GM18502 (cell line): ENCODE measurements around the gene ZNF485.

Experiments
- ATAC-seq: cut with Tn5 transposase; IDR thresholded peaks from one replicate; pipeline ENCODE4 v1.9.1; 2021; ENCODE audit warnings: mild to moderate bottlenecking; ENCODE audit not compliant: unreplicated experiment, poor library complexity

Gene ZNF485

GRCh38 chr10:43665054-43665453 is 58.8 kb downstream of the ZNF485 start:
- ATAC-seq: no peak

DNA sequence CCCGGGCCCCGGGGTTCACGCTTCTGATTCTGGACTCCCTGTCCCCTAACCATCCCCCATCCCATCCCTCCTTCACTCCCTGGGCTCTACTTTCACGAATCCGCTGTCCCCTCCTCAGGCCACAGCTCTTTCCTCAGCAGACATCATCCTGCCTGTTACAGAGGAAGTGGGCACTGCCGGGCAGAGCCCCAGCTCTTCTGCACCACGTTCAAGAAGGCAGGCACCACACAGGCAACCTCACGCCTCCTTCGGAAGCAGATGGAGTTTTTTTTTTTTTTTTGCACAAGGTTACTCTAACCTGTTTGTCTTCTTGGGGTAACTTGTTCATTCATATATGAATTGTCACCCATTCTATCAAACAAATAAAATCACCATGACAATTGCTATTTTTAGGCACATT is 60.3 kb downstream of the ZNF485 start:
- no peak for ATAC-seq

DNA sequence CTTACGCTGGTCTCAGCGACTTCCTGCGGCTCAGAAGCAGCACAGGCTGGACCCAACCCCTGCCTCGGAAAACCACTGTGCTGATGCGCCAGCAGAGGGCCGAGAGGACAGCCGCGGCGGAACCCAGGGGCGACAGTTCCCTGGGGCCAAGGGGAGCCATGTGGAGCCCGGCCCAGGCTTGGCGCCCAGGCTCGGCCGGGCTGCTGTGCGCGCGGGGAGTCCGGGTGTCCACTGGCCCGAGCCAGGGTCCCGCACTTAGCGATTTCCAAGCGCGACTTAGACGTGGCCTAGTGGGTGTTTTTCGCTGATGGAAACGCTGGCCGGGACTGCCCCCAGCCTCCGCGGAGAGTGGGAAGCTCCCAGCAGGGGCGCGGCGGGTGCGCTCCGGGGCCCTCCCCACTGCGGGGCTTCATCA is 61.1 kb downstream of the ZNF485 start:
- ATAC-seq: no peak
